GM19035 (cell line): Measurements from ENCODE around the gene GPS2.

ENCODE experiments used
- ATAC-seq: cut with Tn5 transposase; IDR thresholded peaks from one replicate; pipeline ENCODE4 v1.9.1; 2021; ENCODE audit not compliant: unreplicated experiment

GPS2 gene

DNA sequence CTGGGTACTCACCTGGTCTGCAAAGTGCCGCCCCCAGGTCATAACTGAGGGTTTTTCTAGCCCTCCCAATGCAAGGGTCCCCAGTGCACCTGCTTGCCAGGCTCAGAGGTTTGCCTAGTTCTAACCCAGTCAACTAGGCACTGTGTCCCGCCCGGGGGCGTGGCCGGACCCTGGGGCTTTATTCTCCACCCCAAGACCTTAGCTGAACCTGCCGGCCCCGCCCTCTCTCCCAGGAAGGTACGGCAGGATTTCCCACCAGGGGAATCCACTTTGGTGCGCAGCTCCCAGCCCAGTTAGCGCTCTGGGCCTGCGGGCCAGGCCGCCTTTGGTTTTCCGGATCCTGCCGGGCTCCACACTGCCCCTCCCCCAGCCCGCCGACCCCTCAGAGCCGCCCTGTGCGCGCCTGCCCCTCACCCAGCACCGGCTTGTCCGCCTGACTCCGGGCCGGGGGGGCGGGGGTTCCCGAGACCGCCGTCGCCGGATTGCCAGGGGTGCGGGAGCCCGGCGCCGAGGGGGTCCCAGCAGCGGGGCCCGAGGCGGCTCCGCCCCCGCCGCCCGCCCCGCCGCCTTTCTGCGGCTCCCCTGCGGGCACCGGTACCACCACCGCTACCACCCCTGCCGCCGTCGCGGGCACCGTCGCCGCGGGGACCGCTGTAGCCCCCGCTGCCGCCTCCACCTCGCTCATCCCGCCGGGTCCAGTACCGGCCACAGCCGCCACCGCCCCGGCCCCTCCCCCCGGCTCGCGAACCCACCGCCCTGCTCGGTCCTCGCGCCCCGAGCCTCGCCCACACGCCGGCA is 21.1 kb downstream of the GPS2 start:
- no peak for ATAC-seq

DNA sequence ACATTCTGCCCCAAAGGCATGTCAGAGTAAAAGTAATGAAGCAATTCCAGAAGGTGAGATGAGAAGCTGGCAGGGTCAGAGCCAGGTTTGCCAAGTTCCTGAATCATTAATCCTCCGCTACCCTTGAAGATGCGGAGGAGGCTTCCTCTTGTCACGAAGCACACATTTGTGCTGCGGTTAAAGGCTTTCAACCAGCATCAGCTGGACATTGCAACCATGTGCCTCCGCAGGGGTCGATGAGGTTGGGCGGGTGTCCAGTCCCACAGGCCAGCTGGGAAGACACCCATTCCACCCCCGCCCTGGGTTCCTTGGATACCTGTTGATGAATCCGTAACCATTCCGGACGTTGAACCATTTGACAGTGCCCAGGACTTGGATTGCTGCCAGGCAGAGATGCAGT is 22.0 kb downstream of the GPS2 start:
- ATAC-seq: no peak

DNA sequence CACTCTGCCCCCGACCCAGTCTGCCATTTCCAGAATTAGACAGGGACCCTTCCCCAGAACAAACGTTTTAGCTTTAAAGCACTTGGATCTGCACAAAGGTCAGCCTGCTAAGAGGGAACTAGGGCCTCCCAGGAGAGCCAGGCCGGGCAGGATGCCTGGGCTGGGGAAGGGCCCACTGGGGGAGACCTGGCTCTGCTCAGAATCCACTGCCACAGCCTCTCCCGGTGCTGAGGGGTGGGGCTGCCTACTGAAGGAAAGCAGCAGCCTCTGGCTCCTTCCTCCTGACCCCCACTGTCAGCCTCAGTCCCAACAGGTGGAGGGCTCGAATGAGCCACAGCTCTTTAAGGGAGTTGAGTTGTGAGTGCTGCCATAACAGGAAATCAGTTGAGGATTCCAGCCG is 22.4 kb downstream of the GPS2 start:
- ATAC-seq: no peak

DNA sequence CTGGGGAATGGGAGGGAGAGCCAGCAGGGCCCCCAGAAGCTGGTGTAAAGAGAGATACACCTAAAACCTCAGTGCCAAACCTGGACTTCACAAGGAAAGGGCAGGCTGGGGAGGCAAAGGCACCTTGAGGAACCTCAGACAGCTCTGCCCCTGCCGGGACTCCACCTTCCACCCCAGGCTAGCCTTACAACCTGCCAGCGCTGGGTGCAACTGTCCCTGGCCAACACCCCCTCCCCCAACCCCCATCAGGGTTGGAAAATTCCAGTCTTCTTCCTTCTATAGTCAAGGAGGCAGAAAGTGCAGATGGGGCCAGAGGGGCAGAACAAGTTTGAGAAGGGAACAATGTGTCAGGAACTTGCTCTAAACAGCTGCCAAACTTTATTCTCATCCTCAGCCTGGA is 23.0 kb downstream of the GPS2 start:
- ATAC-seq: no peak

DNA sequence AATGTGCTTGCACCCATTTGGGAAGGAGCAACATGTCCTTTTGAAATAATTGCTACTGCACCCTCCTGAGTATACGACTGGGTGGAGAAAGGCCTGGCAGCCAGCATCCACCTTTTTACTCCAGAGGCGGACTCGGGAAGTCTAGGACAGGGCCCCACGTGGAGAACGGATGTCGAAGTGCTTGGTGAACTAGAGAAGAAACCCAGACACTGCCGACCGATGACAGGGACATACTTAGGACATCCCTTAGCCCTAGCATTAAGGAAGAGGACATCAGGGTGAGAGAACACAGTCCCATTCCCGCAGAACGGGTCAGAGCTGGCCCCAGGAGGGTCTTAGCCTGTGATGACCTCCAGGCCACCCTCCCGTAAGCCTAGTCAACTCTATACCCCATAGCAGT is 24.5 kb downstream of the GPS2 start:
- ATAC-seq: no peak

DNA sequence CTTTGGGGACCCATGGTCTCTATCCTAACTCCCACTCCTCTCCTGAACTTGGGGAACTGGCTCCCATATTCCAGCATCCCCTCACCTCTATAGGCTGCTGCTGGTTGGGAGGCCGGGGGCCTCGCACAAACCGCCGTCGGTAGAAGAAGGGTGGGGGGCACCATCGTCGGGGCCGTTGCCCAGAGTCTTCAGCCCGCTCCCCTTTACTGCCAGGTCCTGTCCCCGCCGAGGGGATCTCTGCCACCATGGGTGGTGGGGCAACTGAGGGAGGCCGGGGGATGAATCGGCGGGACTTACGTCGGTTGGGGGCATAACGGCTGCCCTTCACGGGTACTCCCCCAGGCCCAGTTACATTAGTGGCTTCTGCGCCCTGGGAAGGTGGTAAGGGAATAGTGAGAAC is 25.0 kb downstream of the GPS2 start:
- no peak for ATAC-seq

DNA sequence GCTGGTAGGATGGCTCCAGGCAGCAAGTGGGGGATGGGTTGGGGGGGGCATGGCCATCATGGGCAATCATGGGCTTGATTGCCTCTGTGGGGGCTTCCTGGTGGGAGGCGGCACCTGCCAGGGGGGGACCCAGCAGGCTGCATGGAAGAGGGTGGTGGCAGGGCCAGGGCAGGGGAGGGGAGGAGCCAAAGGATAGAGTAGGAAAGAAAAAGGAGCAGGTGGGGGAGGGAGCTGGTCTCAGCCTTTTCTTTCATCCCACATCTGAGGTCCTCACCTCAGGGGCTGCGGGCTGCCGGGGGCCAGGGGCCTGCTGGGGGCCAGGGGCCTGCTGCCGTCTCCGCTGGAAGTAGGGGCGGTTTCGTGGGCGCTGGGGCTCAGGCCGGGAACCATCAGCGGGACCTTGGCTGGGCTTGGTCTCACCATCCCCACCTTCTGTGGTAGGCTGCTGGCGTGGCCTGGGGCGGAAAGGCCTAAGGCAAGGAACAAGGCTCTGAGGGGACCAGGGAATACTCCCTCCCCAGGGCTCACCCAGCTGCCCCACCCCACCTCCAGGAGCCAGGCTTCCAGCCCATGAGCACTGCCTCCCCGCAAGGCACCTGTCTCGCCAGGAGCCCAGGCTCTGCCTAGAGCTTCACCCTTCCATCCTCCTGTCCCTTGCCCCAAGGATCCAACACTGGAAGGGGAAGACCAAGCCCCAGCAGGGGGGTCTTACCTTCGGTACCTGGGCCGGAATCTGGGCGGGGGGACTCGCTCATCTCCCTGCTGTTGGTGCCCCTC is 25.7 kb downstream of the GPS2 start:
- ATAC-seq: no peak

DNA sequence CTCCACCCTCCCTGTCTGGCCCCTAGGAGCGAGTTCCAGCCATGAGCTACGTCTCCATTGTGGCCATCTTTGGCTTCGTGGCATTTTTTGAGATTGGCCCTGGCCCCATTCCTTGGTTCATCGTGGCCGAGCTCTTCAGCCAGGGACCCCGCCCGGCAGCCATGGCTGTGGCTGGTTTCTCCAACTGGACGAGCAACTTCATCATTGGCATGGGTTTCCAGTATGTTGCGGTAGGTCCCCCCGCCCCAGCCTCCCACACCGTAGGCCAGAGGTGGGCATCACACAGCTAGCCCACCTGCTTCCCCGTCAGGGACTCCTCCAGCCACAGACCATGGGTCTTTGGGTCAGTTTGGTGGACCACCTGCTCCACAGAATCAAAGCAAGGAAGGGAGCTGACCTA is 29.5 kb downstream of the GPS2 start:
- no peak for ATAC-seq

DNA sequence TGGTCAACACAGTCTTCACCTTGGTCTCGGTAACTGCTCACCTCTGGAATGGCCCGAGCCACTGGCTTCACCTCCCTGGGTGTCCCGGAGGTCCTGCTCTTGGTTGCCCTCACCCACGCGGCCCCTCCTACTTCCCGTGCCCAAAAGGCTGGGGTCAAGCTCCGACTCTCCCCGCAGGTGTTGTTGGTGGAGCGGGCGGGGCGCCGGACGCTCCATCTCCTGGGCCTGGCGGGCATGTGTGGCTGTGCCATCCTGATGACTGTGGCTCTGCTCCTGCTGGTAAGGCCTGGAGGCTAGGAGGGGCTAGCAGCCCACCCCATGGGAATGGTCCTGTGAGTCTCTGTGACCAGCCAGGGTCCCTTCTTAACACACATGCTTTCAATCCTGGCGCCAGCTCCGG is 30.2 kb downstream of the GPS2 start:
- ATAC-seq: no peak

DNA sequence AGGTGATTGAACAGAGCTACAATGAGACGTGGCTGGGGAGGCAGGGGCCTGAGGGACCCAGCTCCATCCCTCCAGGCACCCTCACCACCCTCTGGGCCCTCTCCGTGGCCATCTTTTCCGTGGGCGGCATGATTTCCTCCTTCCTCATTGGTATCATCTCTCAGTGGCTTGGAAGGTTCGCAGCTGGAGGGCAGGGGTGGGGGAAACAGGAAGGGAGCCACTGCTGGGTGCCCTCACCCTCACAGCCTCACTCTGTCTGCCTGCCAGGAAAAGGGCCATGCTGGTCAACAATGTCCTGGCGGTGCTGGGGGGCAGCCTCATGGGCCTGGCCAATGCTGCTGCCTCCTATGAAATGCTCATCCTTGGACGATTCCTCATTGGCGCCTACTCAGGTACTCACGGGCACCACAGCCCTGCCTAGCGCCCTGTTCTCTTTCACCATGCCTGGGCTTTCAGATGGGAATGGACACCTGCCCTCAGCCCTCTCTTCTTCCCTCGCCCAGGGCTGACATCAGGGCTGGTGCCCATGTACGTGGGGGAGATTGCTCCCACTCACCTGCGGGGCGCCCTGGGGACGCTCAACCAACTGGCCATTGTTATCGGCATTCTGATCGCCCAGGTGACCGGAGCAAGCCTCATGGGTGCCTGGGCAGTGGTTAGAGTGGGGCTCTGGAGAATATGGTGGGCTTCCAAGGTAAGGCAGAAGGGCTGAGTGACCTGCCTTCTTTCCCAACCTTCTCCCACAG is 31.5 kb downstream of the GPS2 start:
- ATAC-seq: no peak

DNA sequence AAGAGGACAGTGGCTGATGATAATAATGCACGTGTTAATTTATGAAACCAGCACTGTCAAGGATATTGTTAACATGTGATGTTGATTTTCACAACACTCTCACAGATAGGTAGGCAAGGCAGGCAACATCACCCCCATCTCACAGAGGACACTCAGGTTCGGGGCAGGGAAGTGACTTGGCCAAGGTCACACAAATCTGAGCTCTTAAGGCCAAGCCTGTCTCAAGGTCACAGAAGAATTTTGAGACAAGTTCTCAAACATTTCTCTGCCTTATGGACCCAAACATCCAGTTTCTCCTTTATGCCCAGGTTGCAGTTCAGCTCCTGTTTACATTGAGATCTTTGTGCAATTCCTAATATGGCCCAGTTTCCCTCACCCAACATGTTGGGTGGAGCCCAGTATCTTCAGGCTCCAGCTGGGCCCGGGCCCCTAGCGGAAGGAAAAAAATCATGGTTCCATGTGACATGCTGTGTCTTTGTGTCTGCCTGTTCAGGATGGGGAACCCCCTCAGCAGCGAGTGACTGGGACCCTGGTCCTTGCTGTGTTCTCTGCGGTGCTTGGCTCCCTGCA is 32.3 kb downstream of the GPS2 start:
- ATAC-seq: no peak

DNA sequence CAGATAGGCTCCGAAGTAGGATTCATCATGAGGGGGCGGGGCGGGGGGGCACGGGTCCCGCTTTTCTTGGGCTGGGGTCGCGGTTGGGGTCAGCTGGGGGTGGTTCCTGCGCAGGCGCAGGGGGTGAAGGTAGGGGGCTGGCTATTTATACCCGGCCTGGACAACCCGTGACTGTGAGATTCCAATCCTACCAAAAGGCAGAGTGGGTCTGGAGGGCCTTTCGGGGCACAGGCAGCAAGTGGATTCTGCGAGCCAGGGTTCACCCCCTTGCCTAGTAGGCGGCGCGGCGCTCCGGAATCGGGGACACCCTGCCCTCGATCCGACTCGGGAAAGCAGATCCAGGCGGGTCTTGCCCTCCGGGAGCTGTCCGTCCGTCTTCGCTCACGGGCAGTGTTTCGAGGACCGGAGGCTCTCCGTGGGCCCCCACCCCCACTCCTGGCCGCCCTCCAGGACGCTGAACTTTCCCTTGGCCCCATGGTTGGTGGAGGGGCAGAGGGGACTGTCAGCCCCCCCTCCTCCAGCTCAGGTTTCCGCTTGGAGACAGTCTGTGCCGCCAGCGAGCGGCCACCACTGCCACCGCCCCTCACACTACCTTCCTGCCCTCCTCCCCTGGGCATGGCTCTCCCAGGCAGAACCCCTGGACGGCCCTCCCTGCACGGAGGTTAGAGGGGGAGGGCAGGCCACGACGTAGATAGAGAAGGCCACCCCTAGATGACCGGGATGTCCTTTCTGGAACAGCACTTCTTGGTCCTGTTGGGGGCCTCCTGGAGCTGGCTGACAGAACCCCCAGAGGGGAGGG is 33.0 kb downstream of the GPS2 start:
- no peak for ATAC-seq

DNA sequence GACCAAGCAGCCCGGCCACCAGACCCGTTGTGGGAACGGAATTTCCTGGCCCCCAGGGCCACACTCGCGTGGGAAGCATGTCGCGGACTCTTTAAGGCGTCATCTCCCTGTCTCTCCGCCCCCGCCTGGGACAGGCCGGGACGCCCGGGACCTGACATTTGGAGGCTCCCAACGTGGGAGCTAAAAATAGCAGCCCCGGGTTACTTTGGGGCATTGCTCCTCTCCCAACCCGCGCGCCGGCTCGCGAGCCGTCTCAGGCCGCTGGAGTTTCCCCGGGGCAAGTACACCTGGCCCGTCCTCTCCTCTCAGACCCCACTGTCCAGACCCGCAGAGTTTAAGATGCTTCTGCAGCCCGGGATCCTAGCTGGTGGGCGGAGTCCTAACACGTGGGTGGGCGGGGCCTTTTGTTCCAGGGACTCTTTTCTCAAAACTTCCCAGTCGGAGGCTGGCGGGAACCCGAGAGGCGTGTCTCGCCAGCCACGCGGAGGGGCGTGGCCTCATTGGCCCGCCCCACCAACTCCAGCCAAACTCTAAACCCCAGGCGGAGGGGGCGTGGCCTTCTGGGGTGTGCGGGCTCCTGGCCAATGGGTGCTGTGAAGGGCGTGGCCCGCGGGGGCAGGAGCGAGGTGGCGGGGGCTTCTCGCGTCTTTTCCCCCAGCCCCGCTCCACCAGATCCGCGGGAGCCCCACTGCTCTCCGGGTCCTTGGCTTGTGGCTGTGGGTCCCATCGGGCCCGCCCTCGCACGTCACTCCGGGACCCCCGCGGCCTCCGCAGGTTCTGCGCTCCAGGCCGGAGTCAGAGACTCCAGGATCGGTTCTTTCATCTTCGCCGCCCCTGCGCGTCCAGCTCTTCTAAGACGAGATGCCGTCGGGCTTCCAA is 33.8 kb downstream of the GPS2 start, which contains the start of gene SLC2A4:
TSS of gene SLC2A4 (plus strand) at position 645 of the 879 bp plus-strand sequence. CDS start at position 862, 217 bp downstream.
- peak; percentile 53 for ATAC-seq

DNA sequence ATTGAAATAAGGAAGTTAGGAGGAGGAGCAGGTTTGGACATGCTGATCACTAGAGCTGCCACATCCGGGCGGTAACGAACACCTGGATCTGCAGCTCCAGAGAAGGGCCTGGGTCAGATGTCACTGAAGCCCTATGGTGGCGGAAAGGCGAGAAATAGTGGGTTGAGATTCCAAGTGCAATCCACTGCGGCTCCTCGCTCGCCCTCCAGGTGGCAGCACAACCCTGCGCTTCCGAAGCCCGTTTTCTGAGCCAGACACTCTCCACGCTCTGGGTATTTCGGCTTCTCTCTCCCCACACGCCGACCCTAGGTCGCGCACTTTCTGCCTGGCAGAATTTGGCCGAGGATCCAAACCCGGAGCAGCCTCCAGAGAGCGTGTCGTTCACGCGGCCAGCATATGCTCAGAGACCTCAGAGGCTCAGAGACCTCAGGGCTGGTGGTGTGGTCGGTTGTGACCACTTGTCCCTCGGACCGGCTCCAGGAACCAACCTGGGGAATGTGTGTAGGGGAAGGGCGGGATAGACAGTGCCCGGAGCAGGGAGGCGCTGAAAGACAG is 34.6 kb downstream of the GPS2 start:
- peak; percentile 75 for ATAC-seq

DNA sequence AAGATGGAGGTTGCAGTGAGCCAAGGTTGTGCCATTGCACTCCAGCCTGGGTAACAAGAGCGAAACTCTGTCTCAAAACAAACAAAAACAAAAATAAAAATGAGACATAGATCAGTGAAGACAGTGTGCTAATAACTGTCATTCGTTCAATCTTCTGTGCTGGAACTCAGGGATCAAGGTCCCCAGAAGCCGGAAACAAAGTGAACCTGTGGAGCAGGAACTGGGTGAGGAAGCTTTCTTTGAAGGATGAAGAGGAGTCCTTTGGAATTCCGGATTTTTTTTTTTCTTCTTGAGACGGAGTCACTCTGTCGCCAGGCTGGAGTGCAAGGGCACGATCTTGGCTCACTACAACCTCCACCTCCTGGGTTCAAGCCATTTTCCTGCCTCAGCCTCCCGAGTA is 35.7 kb downstream of the GPS2 start:
- ATAC-seq: no peak

DNA sequence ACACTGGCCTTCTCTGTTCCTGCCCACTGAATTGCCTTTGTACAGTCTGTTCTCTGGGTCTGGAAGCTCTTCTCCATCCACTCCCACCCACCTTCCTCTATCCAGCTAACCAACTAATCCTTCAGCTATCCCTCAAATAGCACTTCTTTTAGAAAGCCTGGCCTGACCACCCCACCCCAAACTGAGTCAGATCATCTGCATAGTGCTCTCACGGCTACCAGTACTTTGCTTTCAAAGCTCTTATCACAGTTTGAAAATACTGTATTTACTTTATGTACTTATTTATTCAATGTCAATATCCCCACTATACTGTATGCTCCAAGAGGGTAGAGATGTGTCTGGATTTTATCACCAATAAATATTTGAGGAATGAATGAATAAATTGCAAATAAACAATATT is 48.4 kb downstream of the GPS2 start:
- no peak for ATAC-seq

DNA sequence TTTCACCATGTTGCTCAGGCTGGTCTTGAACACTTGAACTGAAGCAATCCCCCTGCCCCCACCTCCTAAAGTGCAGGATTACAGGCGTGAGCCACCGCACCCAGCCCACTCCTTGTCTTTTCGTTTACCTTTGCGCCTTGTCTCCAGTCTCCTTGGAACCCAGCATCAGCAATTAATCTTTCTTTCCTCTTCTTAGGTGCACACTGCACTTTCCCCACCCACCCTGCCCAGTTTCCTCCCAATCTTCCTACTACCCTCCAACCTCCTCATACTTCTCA is 51.4 kb downstream of the GPS2 start:
- no peak for ATAC-seq

DNA sequence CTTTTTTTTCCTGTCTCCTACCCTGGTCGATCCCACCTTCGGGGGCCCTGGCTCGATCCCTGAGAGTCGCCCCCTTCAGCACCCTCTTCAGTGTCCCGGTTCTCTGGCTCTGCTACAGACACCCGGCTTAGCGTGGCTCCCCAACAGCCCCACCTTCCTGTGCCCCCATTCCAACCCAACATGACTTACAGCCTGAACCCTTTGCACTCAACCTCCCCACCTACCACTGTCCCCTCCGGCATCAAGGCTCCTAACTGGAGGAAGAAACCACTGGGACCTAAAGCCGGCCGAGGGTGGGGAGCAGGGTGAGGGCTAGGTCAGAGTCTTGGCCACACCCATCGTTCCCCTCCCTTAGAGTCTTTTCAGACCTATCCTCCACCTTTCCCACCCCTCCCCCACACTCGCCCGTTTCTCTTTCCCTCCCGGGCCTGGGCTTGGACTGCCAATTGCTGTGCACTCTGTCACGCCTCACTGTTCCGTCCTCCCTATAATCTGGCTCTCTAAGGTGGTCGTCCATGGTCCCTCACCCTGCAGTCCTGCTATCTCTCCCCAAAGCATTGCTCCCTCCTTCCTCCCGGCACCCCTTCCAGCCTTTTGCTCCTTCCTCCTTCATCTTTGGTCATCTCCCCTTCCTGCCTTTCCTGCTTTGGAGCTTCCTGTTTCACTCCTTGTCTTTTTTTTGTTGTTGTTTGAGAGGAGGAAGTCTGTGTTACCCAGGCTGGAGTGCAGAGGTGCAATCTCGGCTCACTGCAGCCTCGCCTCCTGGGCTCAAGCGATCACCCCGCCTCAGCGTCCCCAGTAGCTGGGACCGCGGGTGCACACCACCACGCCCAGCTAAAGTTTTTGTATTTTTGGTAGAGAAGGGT is 52.0 kb downstream of the GPS2 start:
- ATAC-seq: no peak
